HG03565 (cell line): ENCODE results near the gene ZNF195.
"Not testable (repeated sequence)": the region's sequence is repeated elsewhere in the genome, so short reads cannot be mapped to it uniquely, and the experiment has no call there.

Experiments
- ATAC-seq: cut with Tn5 transposase; IDR thresholded peaks from one replicate; pipeline ENCODE4 v1.9.1; 2021; ENCODE audit warnings: mild to moderate bottlenecking, moderate library complexity; ENCODE audit not compliant: unreplicated experiment

The ZNF195 gene

DNA sequence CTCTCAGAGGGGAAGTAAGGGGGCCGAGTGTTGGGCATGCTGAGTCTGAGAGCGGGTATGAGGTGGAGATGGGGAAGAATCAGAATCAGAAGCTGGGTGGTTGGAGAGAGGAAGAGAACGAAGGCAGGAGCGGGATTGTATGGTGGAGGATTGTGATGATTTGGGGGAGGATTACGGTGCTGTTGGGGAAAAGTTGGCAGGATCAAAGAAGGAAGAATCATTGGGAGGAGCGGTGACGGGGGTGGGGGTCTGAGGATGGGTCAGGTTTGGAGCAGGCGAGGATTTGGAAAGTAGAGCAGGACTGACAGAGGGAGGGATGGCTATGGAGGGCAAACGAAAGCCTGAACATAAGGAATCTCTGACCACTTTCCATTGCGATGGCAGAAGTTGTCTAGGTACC lies 22.1 kb downstream of the ZNF195 start:
- no peak for ATAC-seq

DNA sequence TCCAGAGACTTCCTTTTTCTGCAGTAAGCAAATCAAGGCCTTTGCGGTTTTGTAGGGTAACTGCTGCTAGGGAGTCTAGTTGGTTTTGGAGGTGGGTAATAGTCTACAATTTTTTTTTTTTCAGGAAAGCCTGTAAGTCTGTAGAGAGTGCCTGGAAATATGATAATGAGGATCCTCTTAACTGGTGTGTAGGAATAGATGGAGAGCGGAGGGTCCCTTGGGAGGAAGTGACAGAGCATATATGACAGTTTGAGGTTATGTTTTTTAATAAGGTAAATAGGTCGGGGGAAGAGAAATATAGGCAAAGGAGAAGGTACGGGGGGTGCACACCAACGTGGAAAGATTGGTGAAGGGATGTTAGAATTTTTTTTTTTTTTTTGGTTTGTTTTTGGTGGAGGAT lies 25.9 kb downstream of the ZNF195 start:
- no peak for ATAC-seq

DNA sequence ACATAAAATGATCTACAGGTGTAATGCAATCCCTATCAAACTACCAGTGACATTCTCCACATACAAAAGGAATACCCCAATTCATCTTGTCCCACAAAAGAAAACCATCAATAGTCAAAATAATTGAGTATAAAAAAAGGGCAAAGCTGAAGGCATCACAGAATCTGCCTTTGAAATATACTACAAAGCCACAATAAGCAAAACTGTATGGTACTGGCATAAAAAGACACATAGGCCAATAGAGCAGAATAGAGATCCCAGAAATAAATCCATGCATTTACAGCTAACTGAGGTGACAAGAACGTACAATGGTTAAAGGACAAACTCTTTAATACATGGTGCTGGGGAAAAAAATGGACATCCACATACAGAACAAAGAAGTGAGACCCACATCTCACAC lies 31.8 kb downstream of the ZNF195 start:
- ATAC-seq, result no peak

DNA sequence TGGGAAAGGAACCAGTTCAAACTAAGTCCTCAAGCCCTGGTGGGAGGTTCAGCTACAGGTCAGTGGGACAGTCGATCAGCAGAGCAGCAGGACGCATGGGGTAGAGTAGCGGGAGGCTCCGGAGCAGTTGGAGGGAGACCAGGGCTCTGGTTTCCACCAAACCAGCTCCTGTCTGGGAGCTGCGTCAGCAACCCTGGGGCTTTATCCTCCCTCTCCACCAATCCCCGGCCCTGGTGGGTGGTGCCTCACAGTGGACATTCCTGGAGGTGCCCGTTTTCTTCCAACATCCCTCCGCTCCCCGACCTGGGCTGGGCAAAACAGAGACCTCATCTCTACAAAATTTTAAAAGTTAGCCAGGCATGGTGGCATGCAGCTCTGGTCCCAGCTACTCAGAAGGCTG lies 32.4 kb downstream of the ZNF195 start:
- no peak for ATAC-seq

DNA sequence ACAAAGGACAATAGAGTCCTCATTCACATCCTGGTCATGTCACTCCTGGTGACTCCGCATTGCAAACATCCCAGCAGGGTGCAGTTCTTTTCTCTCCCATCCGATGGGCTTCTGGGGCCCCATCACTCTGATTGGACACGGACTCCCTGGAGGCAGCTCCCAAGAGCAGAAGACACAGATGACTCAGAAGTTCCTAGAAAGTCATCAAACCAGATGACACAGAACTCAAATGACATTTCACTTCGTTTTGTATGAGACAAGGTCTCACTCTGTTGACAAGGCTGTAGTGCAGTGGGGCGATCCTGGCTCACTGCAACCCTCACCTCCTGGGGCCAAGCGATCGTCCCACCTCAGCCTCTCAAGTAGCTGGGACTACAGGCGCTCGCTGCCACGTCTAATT lies 33.2 kb downstream of the ZNF195 start:
- ATAC-seq, result no peak

DNA sequence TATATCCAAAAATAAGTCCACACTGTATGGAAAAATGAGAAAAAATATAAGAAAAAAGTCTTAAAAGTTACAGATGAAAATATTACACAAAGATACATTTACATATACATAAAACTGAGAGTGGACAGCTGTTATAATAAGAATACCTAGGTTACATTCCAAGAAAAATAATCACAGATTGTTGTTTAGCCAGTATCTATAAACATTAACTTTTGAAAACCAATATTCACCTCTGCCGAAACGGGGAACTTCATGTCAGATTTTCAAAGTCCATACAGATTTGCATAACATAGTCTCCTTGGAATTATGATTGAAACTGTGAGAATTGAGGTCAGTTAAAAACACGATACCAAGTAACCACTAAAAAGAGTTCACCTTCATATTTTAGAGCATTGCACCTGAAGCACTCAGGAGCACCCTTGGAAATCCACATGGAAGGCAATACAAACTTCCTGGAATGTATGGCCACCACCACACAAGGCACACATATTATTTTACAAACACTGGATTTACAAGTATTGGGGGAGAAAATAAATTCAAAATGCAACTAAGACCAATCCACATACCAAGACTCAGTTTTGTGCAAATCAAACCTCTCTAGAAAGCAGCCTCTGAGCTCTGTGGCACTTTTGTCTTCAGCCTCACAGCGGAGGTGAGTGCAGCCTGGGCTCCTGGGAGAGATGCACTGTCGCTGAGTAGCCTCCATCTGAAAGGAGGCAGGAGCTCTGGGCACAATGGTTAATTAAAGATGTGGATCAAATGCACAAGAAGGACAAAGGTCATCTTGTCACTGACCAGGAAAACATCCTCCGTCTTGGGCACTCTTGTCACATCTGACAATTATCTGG lies 34.4 kb downstream of the ZNF195 start:
- no peak for ATAC-seq

DNA sequence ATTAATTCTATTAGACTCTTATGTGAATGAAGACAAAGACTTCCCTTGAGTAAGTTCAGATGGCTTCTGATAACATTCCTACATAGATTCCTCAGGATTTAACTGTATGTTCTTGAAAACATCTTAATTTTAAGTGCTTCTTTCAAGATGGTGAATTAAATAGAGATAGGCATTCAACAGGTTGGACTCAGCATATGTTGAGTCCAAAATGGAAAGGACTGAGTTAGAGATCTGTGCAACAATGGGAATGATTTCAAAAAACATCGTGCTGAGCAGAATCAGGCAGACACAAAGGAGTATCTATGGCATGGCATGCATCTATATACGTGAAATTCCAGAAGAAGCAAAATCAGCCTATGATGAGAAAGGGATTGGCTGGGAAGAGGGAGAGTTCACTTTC lies 36.2 kb downstream of the ZNF195 start:
- ATAC-seq, result no peak

DNA sequence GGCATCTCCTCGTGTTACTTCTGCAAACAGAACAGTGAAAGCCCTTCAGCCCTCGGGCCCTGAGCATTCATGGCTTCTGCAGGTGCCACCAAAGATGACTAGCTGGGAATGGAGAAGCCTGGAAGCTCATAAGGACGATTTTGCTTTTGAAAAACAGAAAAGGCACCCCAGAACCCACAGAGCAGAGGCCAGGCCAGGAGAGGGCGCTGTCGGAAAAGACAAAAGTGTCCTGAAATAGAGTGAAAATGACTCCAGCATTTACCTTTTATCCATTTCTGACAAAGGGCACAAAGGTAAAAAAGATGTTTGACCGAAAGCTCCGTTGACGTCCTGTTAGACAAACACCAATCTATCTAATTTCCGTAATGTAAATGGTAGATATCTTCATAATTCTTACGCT lies 37.6 kb downstream of the ZNF195 start:
- ATAC-seq, result no peak

DNA sequence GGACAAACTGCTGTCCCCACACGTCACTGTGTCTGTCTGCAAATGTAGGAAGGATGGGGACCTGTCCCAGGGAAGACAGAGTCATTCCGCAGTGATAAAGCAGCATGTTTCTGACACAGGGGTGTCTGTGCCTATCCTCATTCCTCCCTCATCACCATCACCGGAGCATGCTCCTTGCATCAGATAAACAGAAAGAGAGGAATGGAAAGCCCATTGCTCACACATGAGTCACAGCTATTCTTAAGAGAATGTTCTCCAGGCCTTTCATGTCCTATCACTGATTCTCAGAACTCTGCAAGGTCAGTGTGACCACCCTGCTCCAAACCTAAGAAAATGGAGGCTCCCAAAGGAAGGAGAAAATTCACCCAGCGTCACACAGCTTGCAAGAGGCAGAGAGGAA lies 38.9 kb downstream of the ZNF195 start:
- no peak for ATAC-seq

DNA sequence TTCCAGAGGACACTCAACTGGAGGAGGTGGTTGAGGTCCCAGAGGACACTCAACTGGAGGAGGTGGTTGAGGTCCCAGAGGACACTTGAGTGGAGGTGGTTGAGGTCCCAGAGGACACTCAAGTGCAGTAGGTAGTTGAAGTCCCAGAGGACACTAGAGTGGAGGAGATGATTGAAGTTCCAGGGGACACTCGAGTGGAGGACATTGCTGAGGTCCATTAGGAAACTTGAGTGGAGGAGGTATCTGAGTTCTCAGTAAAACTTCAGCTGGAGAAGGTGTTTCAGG lies 39.7 kb downstream of the ZNF195 start:
- no peak for ATAC-seq

DNA sequence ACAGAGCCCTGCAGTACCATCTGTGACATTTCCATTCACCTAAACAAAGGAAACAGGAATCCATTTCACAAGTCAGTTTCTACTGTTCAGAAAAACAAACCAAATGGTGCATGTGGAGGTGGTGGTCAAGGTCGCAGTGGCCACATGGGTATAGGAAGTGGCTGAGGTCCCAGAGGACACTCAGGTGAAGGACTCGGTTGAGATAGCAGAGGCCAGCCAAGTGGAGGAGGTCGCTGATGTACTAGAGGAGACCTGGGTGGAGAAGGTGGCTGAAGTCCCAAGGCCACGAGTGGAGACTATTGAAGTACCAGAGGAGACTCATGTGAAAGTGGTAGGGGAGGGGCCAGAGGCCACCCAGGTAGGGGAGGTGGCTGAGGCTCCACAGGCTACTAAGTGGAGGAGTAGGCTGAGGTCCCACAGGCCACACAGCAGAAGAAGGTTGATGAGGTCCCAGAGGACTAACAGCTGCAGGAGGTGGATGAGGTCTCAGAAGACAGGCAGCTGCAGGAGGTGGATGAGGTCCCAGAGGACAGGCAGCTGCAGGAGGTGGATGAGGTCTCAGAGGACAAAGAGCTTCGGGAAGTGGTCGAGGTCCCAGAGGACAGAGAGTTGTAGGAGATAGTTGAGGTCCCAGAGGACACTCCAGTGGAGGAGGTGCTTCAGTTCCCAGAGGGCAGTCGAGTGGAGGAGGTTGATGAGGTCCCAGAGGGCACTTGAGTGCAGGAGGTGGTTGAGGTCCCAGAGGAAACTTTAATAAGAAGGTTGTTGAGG lies 40.2 kb downstream of the ZNF195 start:
- ATAC-seq, result no peak

DNA sequence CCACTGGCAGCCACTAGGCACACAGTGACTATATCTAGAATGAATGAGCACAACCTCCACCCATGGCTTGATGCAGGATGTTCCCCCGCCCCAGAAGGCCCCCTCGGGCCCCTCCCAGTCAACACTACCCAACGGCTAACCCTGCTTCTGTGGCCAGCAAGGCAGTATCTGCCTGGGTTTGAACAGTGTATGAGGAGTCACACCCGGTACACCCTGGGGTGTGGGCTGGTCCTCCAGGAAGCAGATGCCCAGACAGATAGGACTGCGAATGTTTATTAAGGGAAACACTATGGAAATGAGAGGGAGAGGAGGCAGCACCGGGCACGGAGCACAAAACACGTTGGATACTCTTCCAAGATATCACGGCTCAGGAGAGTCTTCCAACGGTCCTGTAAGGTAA lies 42.5 kb downstream of the ZNF195 start:
- ATAC-seq, result not testable (repeated sequence)

DNA sequence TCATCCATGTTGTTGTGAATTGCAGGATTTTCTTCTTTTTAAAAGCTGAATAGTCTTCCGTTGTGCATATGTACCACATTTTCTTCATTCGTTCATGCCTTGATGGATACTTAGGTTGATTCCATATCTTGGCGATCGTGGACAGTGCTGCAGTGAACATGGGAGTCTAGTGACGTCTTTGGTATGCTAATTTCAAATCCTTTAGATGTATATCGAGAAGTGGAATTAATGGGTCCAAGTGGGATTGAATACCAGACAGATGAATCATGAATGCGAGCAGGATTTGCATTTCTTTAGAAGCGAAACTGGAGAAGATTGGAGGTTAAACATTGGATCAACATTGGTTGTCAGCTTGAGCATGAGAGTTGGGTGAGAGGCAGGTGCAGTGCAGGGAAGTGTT lies 45.8 kb downstream of the ZNF195 start:
- not testable (repeated sequence) for ATAC-seq

DNA sequence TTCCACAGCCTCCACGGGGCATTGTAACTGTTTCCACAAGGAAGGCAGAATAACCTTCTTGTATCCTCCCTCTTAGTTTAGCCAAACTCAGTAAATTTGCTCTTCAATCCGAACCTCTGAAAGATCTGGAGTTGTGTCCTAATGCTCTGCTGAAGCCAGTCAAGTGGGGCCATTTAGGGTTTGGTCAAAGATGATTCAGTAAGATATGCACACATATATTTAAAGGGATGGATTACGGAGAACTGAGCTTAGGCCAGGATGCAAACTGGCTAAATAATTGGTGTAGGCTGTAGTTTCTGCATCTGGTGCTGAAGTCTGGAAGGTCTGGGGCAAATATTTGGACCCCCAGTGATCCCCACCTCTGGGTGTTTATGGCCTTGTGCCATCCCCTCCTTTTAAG lies 47.9 kb downstream of the ZNF195 start:
- not testable (repeated sequence) for ATAC-seq

DNA sequence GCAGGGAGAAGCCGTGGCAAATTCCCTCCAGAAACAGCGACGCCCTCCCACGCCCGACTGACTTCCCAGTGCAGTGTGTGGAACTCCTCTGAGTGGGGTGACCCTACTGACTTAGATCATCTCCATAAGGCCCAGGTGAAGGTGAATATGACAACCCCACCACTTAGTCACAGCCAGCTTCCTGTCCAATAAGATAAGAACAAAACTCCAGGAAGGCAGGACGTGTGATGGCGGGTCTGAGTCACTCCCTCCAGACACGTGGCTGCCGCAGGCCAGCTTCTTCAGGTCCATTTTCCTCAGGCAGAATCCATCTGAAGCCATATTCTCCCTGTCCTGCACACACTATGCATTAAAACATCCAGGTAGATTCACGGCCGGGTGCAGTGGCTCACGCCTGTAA lies 48.9 kb downstream of the ZNF195 start:
- ATAC-seq, result not testable (repeated sequence)

DNA sequence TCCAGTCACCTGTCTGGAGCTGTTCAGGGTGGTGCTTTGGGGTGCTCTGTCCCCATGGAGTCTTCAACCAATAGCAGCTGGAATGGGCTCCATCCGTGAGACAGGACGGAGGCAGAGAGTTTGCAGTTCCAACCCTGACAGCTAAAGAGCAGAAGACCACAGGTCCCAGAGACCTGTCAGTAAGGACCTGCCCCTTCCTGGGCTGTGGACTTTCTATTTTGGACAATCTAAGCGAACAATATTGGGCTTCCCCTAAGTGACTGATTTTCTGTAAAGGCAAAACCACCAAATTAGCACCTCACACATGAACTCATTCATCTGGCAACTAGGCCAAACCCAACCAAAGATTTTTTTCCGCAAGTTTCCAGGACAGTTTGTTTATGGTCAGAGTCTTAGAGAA lies 50.4 kb downstream of the ZNF195 start:
- not testable (repeated sequence) for ATAC-seq

DNA sequence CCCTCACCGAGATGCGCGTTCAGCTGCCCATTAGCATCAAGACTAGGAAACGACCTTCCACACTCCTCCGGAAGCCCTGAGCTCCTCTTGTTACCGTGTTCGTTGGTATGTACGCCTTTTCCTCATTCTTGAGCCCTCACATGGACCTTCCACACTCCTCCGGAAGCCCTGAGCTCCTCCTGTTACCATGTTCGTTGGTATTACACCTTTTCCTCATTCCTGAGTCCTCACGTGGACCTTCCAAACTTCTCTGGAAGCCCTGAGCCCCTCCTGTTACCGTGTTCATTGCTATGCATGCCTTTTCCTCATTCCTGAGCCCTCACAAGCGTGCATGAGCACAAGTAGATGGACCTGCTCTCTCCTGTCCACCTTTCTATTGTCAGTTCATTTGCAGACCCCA lies 52.5 kb downstream of the ZNF195 start:
- not testable (repeated sequence) for ATAC-seq

DNA sequence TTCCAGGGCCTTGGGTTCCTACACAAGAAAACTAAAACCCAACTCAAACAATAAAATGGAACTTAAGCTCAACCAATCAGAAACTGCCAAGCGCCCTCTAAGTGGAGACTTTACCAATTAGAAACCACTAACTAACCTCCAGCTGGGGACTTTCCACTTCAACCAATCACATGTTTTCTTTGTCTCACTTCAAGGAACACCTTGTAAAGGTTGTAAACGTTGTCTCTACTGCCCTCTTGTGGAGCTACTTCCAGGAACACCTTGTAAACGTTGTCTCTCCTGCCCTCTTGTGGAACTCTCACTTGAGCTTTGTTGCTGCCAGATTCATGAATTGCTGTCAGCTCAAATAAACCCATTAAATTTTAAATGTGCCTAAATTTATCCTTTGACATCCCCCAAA lies 54.2 kb downstream of the ZNF195 start:
- not testable (repeated sequence) for ATAC-seq
